ENCODE results near the gene ARHGAP15.

ARHGAP15 gene

GRCh38 chr2:143802871-143803650, 673.8 kb downstream of the ARHGAP15 start:
- DNase-seq, result no peak

GRCh38 chr2:143803936-143804335, 674.7 kb downstream of the ARHGAP15 start:
- DNase-seq, result no peak

GRCh38 chr2:143805666-143806065, 676.4 kb downstream of the ARHGAP15 start:
- no peak for DNase-seq

- no peak for DNase-seq
Observed at GRCh38 chr2:143807192-143807591, 678.0 kb downstream of the ARHGAP15 start.

- no peak for DNase-seq
Observed at GRCh38 chr2:143807671-143808070, 678.5 kb downstream of the ARHGAP15 start.

- no peak for DNase-seq
Observed at GRCh38 chr2:143808166-143808565, 678.9 kb downstream of the ARHGAP15 start.

GRCh38 chr2:143815082-143815481, 685.9 kb downstream of the ARHGAP15 start:
- no peak for DNase-seq

GRCh38 chr2:143816916-143817315, 687.7 kb downstream of the ARHGAP15 start:
- no peak for DNase-seq

Measured in stimulated activated CD4-positive, alpha-beta T cell treated with anti-CD3 and anti-CD28 coated beads, Interleukin-1b, Interleukin-23, amount 100 ng/mL, for 48 hours (primary cell).